K562 (cell line): ENCODE results near the gene TXNRD2. TPM values are rescaled to one million over a fixed set of nuclear protein-coding genes. Genes with fewer than 3 reads are reported as not detected.

ENCODE experiments used
- ATAC-seq: fragments of 200-7000 bp; cut with Tn5 transposase; 3 replicates; pipeline ENCODE4 v1.9.1; 2020; ENCODE audit warnings: moderate library complexity
- BruUV-seq: library from RNA; stranded (reverse); fragments of 400-500 nt; replicated peaks from 2 replicates; lab custom pipeline; 2021; lab: Mats Ljungman, UMichigan
- CTCF ChIA-PET: fragments of 300-600 bp; formaldehyde crosslinking; extraction: SDS; loops from one replicate; lab custom pipeline; 2021; ENCODE audit warnings: low intra/inter-chr PET ratio; lab: Yijun Ruan, JAX
- POLR2A ChIA-PET: fragments of 300-600, 350-650 bp; sonication (Branson Sonifier 250); formaldehyde crosslinking; extraction: SDS; loops from one replicate; lab custom pipeline; 2021; ENCODE audit warnings: antibody characterized with exemption, inconsistent platforms; lab: Yijun Ruan, JAX
- DNase-seq, 4 experiments: peaks; one replicate each; pipeline versions ENCODE4 v3.0.0 to v3.0.0-alpha.2; 2011 to 2018; ENCODE audit warnings: low spot score in 3 of 4, mixed read lengths in 3 of 4; ENCODE audit errors: extremely low read depth in 1 of 4
- FAIRE-seq: peaks from 2 replicates; lab custom pipeline; 2011; peaks lifted over from hg19 to GRCh38; lab: Jason Lieb, UNC
- H2AFZ ChIP-seq: 2 replicates; pipeline ENCODE4 v1.6.0; 2011; ENCODE audit warnings: low read depth, low read length, control low read depth, inconsistent platforms
- H3K27ac ChIP-seq: fragments of 200-600 bp; 3 replicates; pipeline ENCODE4 v1.8.0; 2011; ENCODE audit warnings: low read depth, mild to moderate bottlenecking, control low read depth, inconsistent platforms, low read length, moderate library complexity, mixed read lengths; ENCODE audit errors: extremely low read depth
- H3K27me3 ChIP-seq, 2 experiments: fragments of 300-600 bp in 1 of 2; 2 replicates in 1 of 2; 3 replicates in 1 of 2; pipeline versions ENCODE4 v1.6.0 to v1.8.0; 2011; ENCODE audit warnings: inconsistent platforms in 2 of 2, low read length in 2 of 2, mild to moderate bottlenecking in 1 of 2, mixed read lengths in 1 of 2, moderate library complexity in 1 of 2; ENCODE audit not compliant: control insufficient read depth in 2 of 2, insufficient read depth in 2 of 2
- H3K36me3 ChIP-seq: fragments of 300-600 bp; 3 replicates; pipeline ENCODE4 v1.8.0; 2011; ENCODE audit warnings: mild to moderate bottlenecking, low read length, inconsistent platforms; ENCODE audit not compliant: control insufficient read depth, insufficient read depth
- H3K4me1 ChIP-seq, 2 experiments: fragments of 200-600 bp in 1 of 2; replicated peaks in 1 of 2; 2 replicates in 1 of 2; 3 replicates in 1 of 2; pipeline versions ENCODE4 v1.5.1 to v1.8.0; 2011; ENCODE audit warnings: inconsistent platforms in 2 of 2, low read length in 2 of 2, mild to moderate bottlenecking in 1 of 2, mixed read lengths in 1 of 2, moderate library complexity in 1 of 2; ENCODE audit not compliant: control insufficient read depth in 2 of 2, insufficient read depth in 2 of 2
- H3K4me2 ChIP-seq: 2 replicates; pipeline ENCODE4 v1.6.1; 2011; ENCODE audit warnings: low read length, control low read depth, inconsistent platforms, mixed read lengths; ENCODE audit not compliant: insufficient read depth
- H3K4me3 ChIP-seq: fragments of 200-600 bp; sonication (generic), shearing (Covaris generic); 2 replicates; pipeline ENCODE4 v1.5.1; 2016; ENCODE audit warnings: control low read depth, inconsistent platforms
- H3K79me2 ChIP-seq: fragments of 200-600 bp; 3 replicates; pipeline ENCODE4 v1.8.0; 2011; ENCODE audit warnings: low read length, inconsistent platforms; ENCODE audit not compliant: control insufficient read depth, insufficient read depth
- H3K9ac ChIP-seq, 2 experiments: 2 replicates each; pipeline versions ENCODE4 v1.6.0 to v1.6.1; 2011; ENCODE audit warnings: low read depth in 2 of 2, low read length in 2 of 2, control low read depth in 1 of 2, inconsistent platforms in 1 of 2, mild to moderate bottlenecking in 1 of 2, mixed read lengths in 1 of 2; ENCODE audit not compliant: insufficient read depth in 1 of 2
- H3K9me1 ChIP-seq: one replicate; pipeline ENCODE4 v1.6.0; 2011; ENCODE audit warnings: inconsistent platforms, mild to moderate bottlenecking, low read length, moderate library complexity; ENCODE audit not compliant: control insufficient read depth, insufficient read depth
- H3K9me3 ChIP-seq: replicated peaks from 2 replicates; pipeline ENCODE4 v1.5.1; 2011; ENCODE audit warnings: low read depth, low read length, inconsistent platforms; ENCODE audit not compliant: control insufficient read depth, insufficient read depth
- H4K20me1 ChIP-seq: replicated peaks from 2 replicates; pipeline ENCODE4 v1.6.1; 2011; ENCODE audit warnings: low read length, inconsistent platforms, mixed read lengths; ENCODE audit not compliant: control insufficient read depth, insufficient read depth
- BRD4 ChIP-seq: fragments of 200-600 bp; sonication (generic); IDR thresholded peaks from 2 replicates; pipeline ENCODE4 v1.6.1; 2017; ENCODE audit warnings: inconsistent platforms
- DDX20 ChIP-seq: fragments of 450-650 bp; IDR thresholded peaks from 2 replicates; pipeline ENCODE4 v1.6.1; 2016; ENCODE audit warnings: missing genetic modification characterization, low read depth, mild to moderate bottlenecking, missing compliant biosample characterization, moderate library complexity
- E2F4 ChIP-seq: sonication (generic); formaldehyde crosslinking; IDR thresholded peaks from 2 replicates; pipeline ENCODE4 v1.8.0; 2022; ENCODE audit warnings: mild to moderate bottlenecking, low read depth, missing genetic modification reagents
- HDAC8 ChIP-seq: fragments of 450-650 bp; IDR thresholded peaks from 2 replicates; pipeline ENCODE4 v1.6.1; 2016; ENCODE audit warnings: mild to moderate bottlenecking, missing genetic modification characterization, moderate library complexity, missing compliant biosample characterization
- NRF1 ChIP-seq, 2 experiments: fragments of 450-650 bp; IDR thresholded peaks in 1 of 2; conservative IDR thresholded peaks in 1 of 2; 2 replicates each; pipeline ENCODE4 v1.6.1; 2014; ENCODE audit warnings: mild to moderate bottlenecking in 2 of 2
- POLR2G ChIP-seq: fragments of 200-400 bp; formaldehyde crosslinking; IDR thresholded peaks from 2 replicates; pipeline ENCODE4 v1.6.1; 2017; ENCODE audit warnings: low read depth, mild to moderate bottlenecking, antibody characterized with exemption, low read length, moderate library complexity
- PRMT5 ChIP-seq: sonication (generic); formaldehyde crosslinking; IDR thresholded peaks from 2 replicates; pipeline ENCODE4 v1.5.0; 2020; ENCODE audit warnings: missing genetic modification reagents
- RNF219 ChIP-seq: fragments of 250-450 bp; sonication (Bioruptor Pico); IDR thresholded peaks from 2 replicates; pipeline ENCODE4 v1.5.0; 2022; ENCODE audit warnings: mild to moderate bottlenecking
- TBL1XR1 ChIP-seq, 2 experiments: IDR thresholded peaks; 2 replicates each; pipeline ENCODE4 v1.6.1; 2012; ENCODE audit warnings: improper control_type of control experiment in 2 of 2, low read length in 2 of 2, mild to moderate bottlenecking in 1 of 2
- THAP12 ChIP-seq: fragments of 250-450 bp; sonication (Bioruptor Pico); IDR thresholded peaks from 2 replicates; pipeline ENCODE4 v1.9.0; 2021; ENCODE audit warnings: mild to moderate bottlenecking, inconsistent platforms
- ZNF133 ChIP-seq: fragments of 250-450 bp; sonication (Bioruptor Pico); IDR thresholded peaks from 2 replicates; pipeline ENCODE4 v1.4.0; 2020; ENCODE audit warnings: mild to moderate bottlenecking
- ZNF143 ChIP-seq: sonication (generic); formaldehyde crosslinking; IDR thresholded peaks from 2 replicates; pipeline ENCODE4 v1.9.0; 2022; ENCODE audit warnings: mild to moderate bottlenecking, missing genetic modification reagents
- ZNF583 ChIP-seq: fragments of 250-450 bp; sonication (Bioruptor Pico); IDR thresholded peaks from 2 replicates; pipeline ENCODE4 v1.4.0; 2020
- WGBS: fragments of 100-300 bp; shearing (Covaris generic); methylation state at CpG from one replicate; pipeline ENCODE4 v1.1.6; 2016; ENCODE audit warnings: low coverage, mixed read lengths; ENCODE audit not compliant: insufficient coverage; ENCODE audit errors: missing lambda C conversion rate; 5-methylcytosine and 5-hydroxymethylcytosine counted together
- in situ Hi-C: fragments of 300-500 bp; cut with MboI; formaldehyde crosslinking; loops from 4 replicates; pipeline ENCODE4 v1.15.0; 2018; ENCODE audit warnings: inconsistent platforms, mixed read lengths
- intact Hi-C: fragments of 100-400 bp; cut with micrococcal nuclease; formaldehyde crosslinking; loops from 2 replicates; pipeline ENCODE4 v1.14.2; 2022
- polyA plus RNA-seq, 8 experiments: library from polyadenylated mRNA; depleted of rRNA in 4 of 8; stranded (reverse) in 5 of 8; unstranded in 3 of 8; fragments of >200 nt; fragmentation: Nextera tagmentation in 2 of 8; fragmentation: Illumina TruSeq in 1 of 8; extraction: Ambion mirVana in 2 of 8; extraction: Trizol in 1 of 8; gene quantifications; 2 replicates each; pipeline versions ENCODE4 v1.2.1 to v1.2.3, GENCODE V29; 2011 to 2014; ENCODE audit warnings: inconsistent platforms in 1 of 8, missing spikeins in 1 of 8
- total RNA-seq, 7 experiments: library from RNA; depleted of rRNA in 6 of 7; stranded (reverse); fragments of >200 nt in 6 of 7; fragmentation: Illumina TruSeq in 2 of 7; extraction: Trizol in 2 of 7; gene quantifications; 2 replicates each; pipeline versions ENCODE4 v1.2.1 to v1.2.3, GENCODE V29; 2011 to 2021; ENCODE audit warnings: low replicate concordance in 1 of 7
- TF ChIP-seq, protein P1 (sequence below): IDR thresholded peaks from 2 replicates; pipeline ENCODE4 v1.6.1; 2011; ENCODE audit not compliant: insufficient read length; ENCODE audit errors: extremely low read depth

Gene TXNRD2
- total and polyA plus RNA-seq, 9 of the 15 experiments (the other 6 are each of a cell fraction or from before 2014, with no cell fraction given), result 3.3 to 80.2 (median 49.4) TPM

DNA sequence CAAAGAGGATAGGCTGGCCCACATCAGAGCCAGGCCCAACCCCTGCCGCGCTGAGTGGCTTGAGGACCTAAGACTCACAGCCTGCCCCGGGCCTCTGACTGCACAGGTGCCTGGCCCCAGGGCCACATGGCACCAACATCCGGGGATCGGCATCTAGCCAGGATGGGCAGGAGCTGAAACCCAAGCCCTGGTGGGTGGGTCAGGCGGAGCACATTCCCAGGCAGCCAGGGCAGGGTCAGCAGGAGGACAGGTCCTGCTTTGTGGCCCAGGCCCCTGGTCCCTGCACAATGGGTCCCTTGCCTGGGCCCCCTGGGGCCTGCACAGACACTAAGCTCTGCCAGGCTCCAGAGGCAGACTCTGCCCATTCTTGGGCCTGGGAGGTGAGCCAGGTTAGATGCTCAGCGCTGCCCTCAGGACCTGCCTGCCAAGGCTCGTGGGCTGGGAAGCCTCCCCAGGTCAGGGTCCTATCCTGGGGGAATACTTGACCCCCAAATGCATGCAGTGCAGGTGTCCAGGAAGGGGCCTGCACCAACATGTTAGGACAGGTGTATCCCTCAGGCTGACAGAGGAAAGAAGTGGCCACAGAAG lies 41.5 kb upstream of the TXNRD2 start:
- H4K20me1 ChIP-seq, result peaks cover 60% of the 10 kb centered on the region
- 71% methylated on average over 8 of the region's 8 CpGs for WGBS
- peaks cover 19 to 81% of the 10 kb centered on the region in 2 experiments for H3K4me1 ChIP-seq
- no peaks in the 10 kb centered on the region for H3K79me2 ChIP-seq
- no peaks in the 10 kb centered on the region for H3K9me3 ChIP-seq
- no peak for FAIRE-seq
- no peak overlapping the region for H3K27ac ChIP-seq
- H3K9me1 ChIP-seq, result peaks cover 24% of the 10 kb centered on the region
- no peaks in the 10 kb centered on the region for H3K27me3 ChIP-seq
- BruUV-seq, result no TSS peak
- H2AFZ ChIP-seq, result no peak overlapping the region
- no peak for DNase-seq
- ChIA-PET POLR2A (interaction anchor here (0.6 to 5.7 kb wide), 10 partner anchors 8 to 270 kb away, joined by 3 to 56 read pairs (median 4); partner anchors contain the start of gene TBX1), CTCF (no interaction called here)
- no peak for ATAC-seq
- no peak overlapping the region for H3K4me3 ChIP-seq
- no peak overlapping the region for H3K4me2 ChIP-seq
- peak overlapping the region in 1 of 2 experiments; percentile 73; a peak in 2 of 4 replicates for H3K9ac ChIP-seq
- intact Hi-C loops, result no loop called here
- H3K36me3 ChIP-seq, result peaks cover 30% of the 10 kb centered on the region; the same call in 2 of the 3 replicates
- in situ Hi-C loops, result no loop called here
- TF ChIP-seq POLR2G, result 0 out of 2 replicates have a peak, but pooled peaks have one; percentile 26
- 0 out of 2 replicates have a peak, but pooled peaks have one; percentile 17 for TF ChIP-seq ZNF583 (CRISPR knock-in tag)
- TF ChIP-seq, protein P1, sequence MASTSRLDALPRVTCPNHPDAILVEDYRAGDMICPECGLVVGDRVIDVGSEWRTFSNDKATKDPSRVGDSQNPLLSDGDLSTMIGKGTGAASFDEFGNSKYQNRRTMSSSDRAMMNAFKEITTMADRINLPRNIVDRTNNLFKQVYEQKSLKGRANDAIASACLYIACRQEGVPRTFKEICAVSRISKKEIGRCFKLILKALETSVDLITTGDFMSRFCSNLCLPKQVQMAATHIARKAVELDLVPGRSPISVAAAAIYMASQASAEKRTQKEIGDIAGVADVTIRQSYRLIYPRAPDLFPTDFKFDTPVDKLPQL, result no peak
- no peak for TF ChIP-seq ZNF143 (CRISPR knock-in tag)
- no peak for TF ChIP-seq TBL1XR1 (IDR thresholded peaks at IDR 0.05; ENCODE audit: low read length in 2 of 2)
- no peak for TF ChIP-seq RNF219 (CRISPR knock-in tag)
- TF ChIP-seq THAP12 (CRISPR knock-in tag), result peak; percentile 31; the same call in 1 of the 2 replicates
- TF ChIP-seq ZNF133 (CRISPR knock-in tag), result 0 out of 2 replicates have a peak, but pooled peaks have one; percentile 17
- no peak for TF ChIP-seq BRD4
- TF ChIP-seq NRF1 (conservative IDR thresholded peaks at IDR 0.05 in 1 of 2, IDR thresholded peaks at IDR 0.05 in 1 of 2), result no peak
- TF ChIP-seq HDAC8 (tag), result 0 out of 2 replicates have a peak, but pooled peaks have one; percentile 24
- TF ChIP-seq PRMT5 (CRISPR knock-in tag), result 0 out of 2 replicates have a peak, but pooled peaks have one; percentile 15
- TF ChIP-seq DDX20 (tag), result no peak
- TF ChIP-seq E2F4 (CRISPR knock-in tag), result no peak
